Loucy (cell line): Measurements from ENCODE around the gene MEGF9.

Source experiments
- EZH2phosphoT487 ChIP-seq: fragments of 200-600 bp; IDR thresholded peaks from 2 replicates; pipeline ENCODE4 v1.6.1; 2018; ENCODE audit warnings: antibody characterized with exemption, mild to moderate bottlenecking, moderate library complexity, borderline replicate concordance
- TF ChIP-seq, protein P1 (sequence below): fragments of 200-600 bp; sonication (generic); conservative IDR thresholded peaks from 2 replicates; pipeline ENCODE4 v1.5.1; 2014; ENCODE audit warnings: mild to moderate bottlenecking, antibody characterized with exemption, low read length

- TF ChIP-seq, protein P1, sequence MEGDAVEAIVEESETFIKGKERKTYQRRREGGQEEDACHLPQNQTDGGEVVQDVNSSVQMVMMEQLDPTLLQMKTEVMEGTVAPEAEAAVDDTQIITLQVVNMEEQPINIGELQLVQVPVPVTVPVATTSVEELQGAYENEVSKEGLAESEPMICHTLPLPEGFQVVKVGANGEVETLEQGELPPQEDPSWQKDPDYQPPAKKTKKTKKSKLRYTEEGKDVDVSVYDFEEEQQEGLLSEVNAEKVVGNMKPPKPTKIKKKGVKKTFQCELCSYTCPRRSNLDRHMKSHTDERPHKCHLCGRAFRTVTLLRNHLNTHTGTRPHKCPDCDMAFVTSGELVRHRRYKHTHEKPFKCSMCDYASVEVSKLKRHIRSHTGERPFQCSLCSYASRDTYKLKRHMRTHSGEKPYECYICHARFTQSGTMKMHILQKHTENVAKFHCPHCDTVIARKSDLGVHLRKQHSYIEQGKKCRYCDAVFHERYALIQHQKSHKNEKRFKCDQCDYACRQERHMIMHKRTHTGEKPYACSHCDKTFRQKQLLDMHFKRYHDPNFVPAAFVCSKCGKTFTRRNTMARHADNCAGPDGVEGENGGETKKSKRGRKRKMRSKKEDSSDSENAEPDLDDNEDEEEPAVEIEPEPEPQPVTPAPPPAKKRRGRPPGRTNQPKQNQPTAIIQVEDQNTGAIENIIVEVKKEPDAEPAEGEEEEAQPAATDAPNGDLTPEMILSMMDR: no peak
- no peak for TF ChIP-seq EZH2phosphoT487
Observed at GRCh38 chr9:120756531-120756930, 42.3 kb upstream of the MEGF9 start.
